COLO668 (cell line): ENCODE results near the gene C2orf42.
A peak's percentile ranks its signal among the peaks of the same experiment; 100 is the strongest.
"Not testable (repeated sequence)": the region's sequence is repeated elsewhere in the genome, so short reads cannot be mapped to it uniquely, and the experiment has no call there.

Experiments used
- DNase-seq: peaks from one replicate; lab custom pipeline; 2025; ENCODE audit not compliant: unreplicated experiment; lab: John Stamatoyannopoulos, UW

The C2orf42 gene

DNA sequence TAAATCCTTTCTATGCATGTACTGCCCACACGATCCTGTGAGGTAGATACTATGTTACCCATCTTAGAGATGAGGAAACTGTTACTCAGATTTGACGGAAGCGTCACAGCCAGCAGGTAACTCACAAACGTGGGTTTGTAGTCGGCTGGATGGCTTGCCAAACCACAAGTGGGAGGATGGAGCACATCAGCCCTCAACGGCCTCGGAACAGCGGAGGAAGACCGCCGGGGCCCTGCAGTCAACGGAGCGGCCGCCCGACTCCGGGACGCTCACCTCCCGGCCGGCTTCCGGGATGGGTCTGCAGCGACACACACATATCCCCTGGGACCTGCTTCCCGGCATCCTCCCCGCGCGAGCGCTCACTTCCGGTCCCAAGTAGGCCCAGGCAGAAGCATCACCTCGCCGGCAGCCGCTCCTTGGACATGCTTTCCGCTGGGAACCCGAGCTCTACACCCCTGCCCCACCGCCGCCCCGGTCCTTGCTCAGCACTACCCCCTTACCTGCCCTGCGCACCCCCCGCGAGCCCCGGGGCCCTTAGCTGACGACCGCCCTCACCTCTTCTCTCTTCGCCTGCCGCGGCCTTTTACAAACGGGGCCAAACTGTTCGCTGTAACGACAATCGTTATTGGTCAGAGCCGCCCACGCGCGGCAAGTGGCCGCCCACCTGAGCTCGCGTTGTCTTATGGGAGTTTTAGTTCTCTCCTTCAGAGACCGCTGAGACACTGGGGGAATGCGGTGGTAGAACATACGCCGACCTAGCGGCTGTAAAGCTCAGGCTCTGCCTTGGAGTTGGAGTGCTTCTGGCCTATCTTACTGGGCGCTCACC lies at the start of gene C2orf42:
C2orf42 (minus strand) TSS at position 602 of the 826 bp plus-strand sequence. CDS start 9,034 bp downstream, outside the sequence.
- DNase-seq, result peak; percentile 94

GRCh38 chr2:70240599-70240998 lies 49.8 kb upstream of the C2orf42 start:
- no peak for DNase-seq

GRCh38 chr2:70233926-70234325 lies 43.1 kb upstream of the C2orf42 start:
- DNase-seq, result no peak

- DNase-seq, result no peak
Measured at GRCh38 chr2:70226781-70227180, 36.0 kb upstream of the C2orf42 start.

DNA sequence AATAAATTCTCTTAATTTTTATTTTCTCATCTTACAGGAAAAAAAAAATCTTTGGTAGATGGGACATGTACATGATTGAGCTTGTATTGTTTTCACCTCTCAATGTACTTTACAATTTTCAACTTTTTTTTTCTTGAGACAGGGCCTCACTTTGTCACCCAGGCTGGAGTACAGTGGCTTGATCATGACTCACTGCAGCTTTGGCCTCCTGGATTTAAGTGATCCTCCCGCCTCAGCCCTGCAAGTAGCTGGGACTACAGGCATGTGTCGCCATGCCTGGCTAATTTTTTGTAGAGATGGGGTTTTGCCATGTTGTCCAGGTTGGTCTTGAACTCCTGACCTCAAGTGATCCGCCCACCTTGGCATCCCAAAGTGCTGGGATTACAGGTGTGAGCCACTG lies 32.5 kb upstream of the C2orf42 start:
- DNase-seq, result not testable (repeated sequence)

DNA sequence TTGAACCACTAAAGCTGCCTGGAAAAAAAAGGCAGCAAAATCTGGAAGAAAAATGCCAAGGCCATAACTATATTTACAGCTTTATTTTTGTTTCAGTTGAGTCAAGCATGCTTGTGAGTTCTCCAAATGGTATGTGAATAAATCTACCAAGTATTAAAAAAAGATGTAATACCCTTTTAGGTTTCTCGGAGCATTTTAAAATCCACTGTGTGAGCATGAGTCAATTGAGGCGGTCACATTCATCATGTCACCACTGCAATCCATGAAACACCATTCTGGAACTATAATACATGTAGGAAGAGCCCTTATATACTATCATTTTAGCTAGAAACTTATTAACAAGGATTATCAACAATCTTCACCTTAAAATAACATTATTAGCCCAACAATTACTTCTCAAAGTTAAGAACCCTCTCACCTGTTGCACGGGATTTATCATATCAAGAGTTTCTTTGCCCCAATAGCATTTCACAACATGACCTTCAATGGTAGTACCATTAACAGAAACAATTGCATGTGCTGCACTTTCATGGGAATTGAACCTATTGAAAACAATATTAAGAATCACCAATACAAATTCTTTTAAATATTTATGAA lies 24.2 kb upstream of the C2orf42 start:
- DNase-seq, result no peak

GRCh38 chr2:70214365-70214764 lies 23.5 kb upstream of the C2orf42 start:
- no peak for DNase-seq

GRCh38 chr2:70212298-70212932 lies 21.6 kb upstream of the C2orf42 start:
- no peak for DNase-seq

- no peak for DNase-seq
Measured at GRCh38 chr2:70211595-70211994, 20.8 kb upstream of the C2orf42 start.

- no peak for DNase-seq
Measured at GRCh38 chr2:70204452-70204851, 13.6 kb upstream of the C2orf42 start.

GRCh38 chr2:70203086-70203485 lies 12.3 kb upstream of the C2orf42 start:
- DNase-seq, result no peak

DNA sequence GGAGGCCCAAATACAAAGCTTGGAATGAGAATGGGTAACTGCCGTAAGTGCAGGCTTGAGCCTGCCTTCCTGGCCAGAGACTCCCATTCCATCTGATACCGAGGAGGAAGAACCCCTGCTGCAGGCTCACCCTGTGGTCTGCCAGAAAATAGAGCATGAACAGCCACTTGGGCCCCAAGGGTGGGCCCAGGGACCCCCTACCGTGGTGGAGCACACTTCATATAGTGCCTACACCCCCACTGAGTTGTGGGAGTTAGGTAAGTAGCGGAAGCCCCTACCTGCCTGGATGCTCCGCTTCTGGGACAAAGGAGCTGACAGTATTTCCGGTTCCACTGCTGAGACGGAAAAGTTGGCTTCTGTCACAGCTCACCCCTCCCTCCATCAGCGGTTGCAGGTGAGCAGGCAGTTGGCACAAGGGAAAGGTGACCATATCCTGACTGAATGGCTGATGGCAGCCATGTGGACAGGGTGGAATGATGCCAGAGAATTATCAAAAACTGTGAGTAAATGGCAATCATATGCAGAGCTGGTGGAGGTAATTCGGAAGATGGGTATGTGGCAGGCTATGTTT lies 11.5 kb upstream of the C2orf42 start:
- DNase-seq, result no peak

- DNase-seq, result no peak
Measured at GRCh38 chr2:70201831-70202230, 11.0 kb upstream of the C2orf42 start.

DNA sequence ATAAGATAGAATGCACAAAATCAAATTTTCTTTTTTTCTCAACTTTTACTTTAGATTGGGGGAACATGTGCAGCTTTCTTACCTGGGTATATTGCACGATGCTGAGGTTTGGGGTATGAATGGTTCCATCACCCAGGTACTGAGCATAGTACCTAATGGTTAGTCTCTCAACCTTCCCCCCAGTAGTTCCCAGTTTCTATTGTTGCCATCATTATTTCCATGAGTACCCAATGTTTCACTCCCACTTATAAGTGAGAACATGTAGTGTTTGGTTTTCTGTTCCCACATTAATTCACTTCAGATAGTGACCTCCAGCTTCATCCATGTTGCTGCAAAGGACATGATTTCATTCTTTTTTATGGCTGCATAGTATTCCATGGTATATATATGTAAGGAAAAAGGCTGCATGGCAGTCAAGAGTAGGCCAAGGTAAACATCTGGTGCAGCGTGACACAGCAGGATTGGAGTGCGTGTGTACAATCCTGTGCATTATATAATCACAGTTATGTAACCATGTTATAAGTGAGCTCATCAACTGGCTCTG lies 10.5 kb upstream of the C2orf42 start:
- DNase-seq, result no peak

DNA sequence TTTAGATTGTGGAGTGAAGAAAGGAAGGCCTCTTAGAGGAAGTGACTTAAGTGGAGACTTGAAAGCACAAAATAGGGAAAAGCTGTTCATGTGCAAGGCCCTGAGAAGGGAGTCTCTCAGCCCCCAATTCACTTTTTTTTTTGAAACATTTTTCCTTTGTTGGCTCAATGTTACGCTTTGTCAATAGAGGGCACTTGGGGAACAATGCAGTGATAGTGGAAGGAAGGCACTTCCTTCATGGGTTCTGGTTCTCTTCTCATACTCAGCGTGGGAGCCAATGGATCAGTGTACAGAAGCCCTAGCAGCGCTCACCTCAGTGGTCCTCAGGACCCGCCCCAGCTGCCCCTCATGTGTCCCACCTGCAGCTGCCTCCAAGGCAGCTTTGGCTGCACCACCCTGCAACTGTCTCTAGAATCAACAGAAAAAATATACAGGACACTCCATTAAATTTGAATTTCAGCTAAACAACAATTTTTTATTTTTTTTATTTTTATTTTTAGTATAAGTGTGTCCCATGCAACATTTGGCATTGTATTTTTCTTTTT lies 8.6 kb upstream of the C2orf42 start:
- no peak for DNase-seq

DNA sequence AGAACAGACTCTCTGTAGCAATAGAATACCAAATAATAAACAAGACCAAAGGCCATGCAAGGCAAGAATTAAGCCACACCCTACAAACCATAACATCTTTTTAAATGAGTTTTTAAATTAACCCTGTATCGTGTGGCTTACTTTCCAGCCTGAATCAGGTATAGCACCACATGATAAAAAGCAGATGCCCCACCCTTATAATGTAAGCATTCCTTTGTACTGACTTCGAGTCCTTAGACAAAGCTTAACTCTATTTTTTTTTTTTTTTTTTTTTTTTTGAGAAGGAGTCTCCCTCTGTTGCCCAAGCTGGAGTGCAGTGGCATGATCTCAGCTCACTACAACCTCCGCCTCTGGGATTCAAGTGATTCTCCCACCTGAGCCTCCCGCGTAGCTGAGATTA lies 1.7 kb upstream of the C2orf42 start:
- DNase-seq, result no peak

GRCh38 chr2:70191244-70191735 lies 471 bp upstream of the C2orf42 start:
- DNase-seq, result no peak

DNA sequence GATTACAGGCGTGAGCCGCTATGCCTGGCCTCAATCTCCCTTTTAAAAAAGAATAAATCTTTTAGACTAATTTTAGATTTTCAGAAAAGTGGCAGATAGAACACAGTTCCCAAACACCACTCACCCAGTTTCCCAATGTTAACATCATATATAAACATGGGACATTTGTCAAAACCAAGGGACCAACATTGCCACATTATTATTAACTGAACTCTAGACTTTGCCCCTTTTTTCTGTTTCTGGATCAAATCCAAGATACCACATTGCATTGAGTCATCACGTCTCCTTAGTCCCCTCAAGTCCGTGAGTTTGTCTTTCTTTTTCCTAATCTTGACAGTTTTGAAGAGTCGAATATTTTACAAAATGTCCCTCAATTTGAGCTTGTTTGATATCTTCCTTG lies 2.4 kb downstream of the C2orf42 start:
- no peak for DNase-seq

DNA sequence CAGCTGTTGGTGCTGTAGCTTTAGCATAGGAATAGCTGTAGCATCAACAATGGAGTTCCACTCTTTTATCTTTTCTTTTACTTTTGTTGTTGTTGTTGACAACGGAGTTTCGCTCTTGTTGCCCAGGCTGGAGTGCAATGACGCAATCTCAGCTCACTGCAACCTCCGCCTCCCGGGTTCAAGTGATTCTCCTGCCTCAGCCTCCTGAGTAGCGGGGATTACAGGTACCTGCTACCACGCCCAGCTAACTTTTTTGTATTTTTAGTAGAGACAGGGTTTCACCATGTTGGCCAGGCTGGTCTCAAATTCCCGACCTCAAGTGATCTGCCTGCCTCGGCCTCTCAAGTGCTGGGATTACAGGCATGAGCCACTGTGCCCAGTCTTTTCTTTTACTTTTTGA lies 3.6 kb downstream of the C2orf42 start:
- DNase-seq, result not testable (repeated sequence)

GRCh38 chr2:70182689-70183088 lies 8.1 kb downstream of the C2orf42 start:
- DNase-seq, result no peak

- no peak for DNase-seq
Measured at GRCh38 chr2:70181363-70181956, 9.4 kb downstream of the C2orf42 start.
